Measurements from ENCODE around the gene MAN1C1.

Gene MAN1C1

GRCh38 chr1:25757151-25757845 lies 140.7 kb downstream of the MAN1C1 start:
- no peak overlapping the region for H3K4me3 ChIP-seq (ENCODE audit: insufficient read depth, low read depth, low read length, poor library complexity, severe bottlenecking)
- DNase-seq = no peak
- H3K27me3 ChIP-seq (replicated peaks; ENCODE audit: control insufficient read depth, insufficient read depth, low read length, poor library complexity, severe bottlenecking) = no peaks in the 10 kb centered on the region
- H3K4me1 ChIP-seq (ENCODE audit: control insufficient read depth, insufficient read depth, low read length, poor library complexity, severe bottlenecking) = peaks cover 3% of the 10 kb centered on the region
- no peaks in the 10 kb centered on the region for H3K9me3 ChIP-seq (ENCODE audit: control insufficient read depth, low read length)
- no peak overlapping the region for H3K27ac ChIP-seq (ENCODE audit: insufficient read depth, low read length, poor library complexity, severe bottlenecking)
- H3K36me3 ChIP-seq (ENCODE audit: control insufficient read depth, insufficient read depth, low read length) = peaks cover 16% of the 10 kb centered on the region

DNA sequence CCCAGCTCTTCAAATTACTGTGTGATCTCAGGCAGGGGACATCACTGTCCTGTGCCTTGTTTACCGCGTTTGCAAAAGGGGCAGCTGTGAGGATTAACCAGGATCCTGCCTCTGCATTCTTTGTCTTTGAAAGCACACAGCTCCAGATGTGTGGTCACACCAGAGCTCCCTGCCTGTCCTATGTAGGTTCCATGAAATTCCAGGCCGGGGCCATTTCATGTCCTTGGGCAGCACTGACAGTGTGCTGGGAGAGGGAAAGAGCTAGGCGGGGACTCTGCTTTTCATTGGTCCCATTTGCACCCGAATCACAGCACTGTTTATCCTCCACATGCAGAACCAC lies 141.2 kb downstream of the MAN1C1 start:
- H3K27ac ChIP-seq (ENCODE audit: insufficient read depth, low read length, poor library complexity, severe bottlenecking) = no peak overlapping the region
- H3K4me3 ChIP-seq (ENCODE audit: insufficient read depth, low read depth, low read length, poor library complexity, severe bottlenecking) = no peak overlapping the region
- DNase-seq = no peak
- H3K27me3 ChIP-seq (replicated peaks; ENCODE audit: control insufficient read depth, insufficient read depth, low read length, poor library complexity, severe bottlenecking) = no peaks in the 10 kb centered on the region
- H3K4me1 ChIP-seq (ENCODE audit: control insufficient read depth, insufficient read depth, low read length, poor library complexity, severe bottlenecking) = peaks cover 3% of the 10 kb centered on the region
- H3K36me3 ChIP-seq (ENCODE audit: control insufficient read depth, insufficient read depth, low read length) = peaks cover 12% of the 10 kb centered on the region
- H3K9me3 ChIP-seq (ENCODE audit: control insufficient read depth, low read length) = no peaks in the 10 kb centered on the region

- H3K27me3 ChIP-seq (replicated peaks; ENCODE audit: control insufficient read depth, insufficient read depth, low read length, poor library complexity, severe bottlenecking) = no peaks in the 10 kb centered on the region
- no peak for DNase-seq
- peaks cover 3% of the 10 kb centered on the region for H3K4me1 ChIP-seq (ENCODE audit: control insufficient read depth, insufficient read depth, low read length, poor library complexity, severe bottlenecking)
- H3K4me3 ChIP-seq (ENCODE audit: insufficient read depth, low read depth, low read length, poor library complexity, severe bottlenecking) = no peak overlapping the region
- H3K9me3 ChIP-seq (ENCODE audit: control insufficient read depth, low read length) = no peaks in the 10 kb centered on the region
- H3K36me3 ChIP-seq (ENCODE audit: control insufficient read depth, insufficient read depth, low read length) = peaks cover 8% of the 10 kb centered on the region
- H3K27ac ChIP-seq (ENCODE audit: insufficient read depth, low read length, poor library complexity, severe bottlenecking) = no peak overlapping the region
These were observed 142.0 kb downstream of the MAN1C1 start for GRCh38 chr1:25758466-25759070.

DNA sequence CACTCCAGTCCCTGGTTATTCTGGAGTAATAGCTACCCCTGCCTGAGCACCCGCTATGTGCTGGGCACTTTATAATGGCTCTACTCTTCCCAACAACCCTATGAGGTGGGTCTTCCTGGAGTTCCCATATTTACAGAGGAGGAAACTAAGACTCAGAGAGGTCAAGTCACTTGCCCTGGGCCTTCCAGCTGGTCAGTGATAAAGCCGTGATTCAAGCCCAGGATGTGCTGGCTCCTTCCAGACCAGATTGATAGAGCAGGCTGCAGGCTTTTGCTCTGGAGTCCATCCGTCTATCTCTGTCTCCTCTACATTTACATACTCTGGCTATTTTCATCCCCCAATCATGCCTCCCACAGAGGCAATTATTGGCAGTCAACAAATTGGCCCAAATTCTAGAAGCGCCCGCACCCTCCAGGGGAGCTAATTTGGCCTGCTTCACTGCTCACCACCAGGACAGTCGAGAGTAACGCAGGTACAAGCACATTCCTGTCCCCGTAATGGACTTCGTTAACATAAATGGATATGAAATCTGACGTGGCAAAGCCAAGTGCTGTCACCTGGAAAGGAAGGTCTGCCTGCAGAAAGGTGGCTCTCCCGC lies 143.6 kb downstream of the MAN1C1 start:
- no peak for DNase-seq
- Histone ChIP-seq H3K27me3 (replicated peaks; ENCODE audit: control insufficient read depth, insufficient read depth, low read length, poor library complexity, severe bottlenecking) (no peaks in the 10 kb centered on the region), H3K27ac (ENCODE audit: insufficient read depth, low read length, poor library complexity, severe bottlenecking) (no peak overlapping the region)

DNA sequence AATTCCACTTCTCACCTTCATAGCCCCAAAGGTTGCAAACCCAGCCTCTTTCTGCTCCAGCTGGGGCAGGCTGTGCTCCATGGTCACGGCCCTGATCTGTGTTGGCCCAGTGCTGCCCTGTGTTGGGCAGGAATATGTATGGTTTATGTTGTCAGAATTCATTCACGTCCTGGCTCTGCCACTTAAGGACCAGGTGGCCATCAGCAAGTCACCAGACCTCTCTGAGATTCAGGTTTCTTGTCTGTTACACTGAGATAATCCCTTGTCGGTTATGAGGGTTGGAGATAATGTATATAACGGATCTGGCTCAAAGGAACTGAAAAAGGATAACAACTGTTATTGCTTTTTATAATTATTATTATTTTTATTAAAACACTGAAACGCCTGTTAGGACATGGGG lies 144.3 kb downstream of the MAN1C1 start:
- no peaks in the 10 kb centered on the region for H3K9me3 ChIP-seq (ENCODE audit: control insufficient read depth, low read length)
- H3K27ac ChIP-seq (ENCODE audit: insufficient read depth, low read length, poor library complexity, severe bottlenecking) = no peak overlapping the region
- peaks cover 12% of the 10 kb centered on the region for H3K36me3 ChIP-seq (ENCODE audit: control insufficient read depth, insufficient read depth, low read length)
- DNase-seq = no peak
- no peaks in the 10 kb centered on the region for H3K27me3 ChIP-seq (replicated peaks; ENCODE audit: control insufficient read depth, insufficient read depth, low read length, poor library complexity, severe bottlenecking)
- no peak overlapping the region for H3K4me3 ChIP-seq (ENCODE audit: insufficient read depth, low read depth, low read length, poor library complexity, severe bottlenecking)
- peaks cover 3% of the 10 kb centered on the region for H3K4me1 ChIP-seq (ENCODE audit: control insufficient read depth, insufficient read depth, low read length, poor library complexity, severe bottlenecking)

More for the DNA sequence above, 143.6 kb downstream of the MAN1C1 start:
- no peaks in the 10 kb centered on the region for H3K9me3 ChIP-seq (ENCODE audit: control insufficient read depth, low read length)
- peaks cover 6% of the 10 kb centered on the region for H3K36me3 ChIP-seq (ENCODE audit: control insufficient read depth, insufficient read depth, low read length)
- peaks cover 3% of the 10 kb centered on the region for H3K4me1 ChIP-seq (ENCODE audit: control insufficient read depth, insufficient read depth, low read length, poor library complexity, severe bottlenecking)
- no peak overlapping the region for H3K4me3 ChIP-seq (ENCODE audit: insufficient read depth, low read depth, low read length, poor library complexity, severe bottlenecking)

GRCh38 chr1:25763493-25763892 lies 146.9 kb downstream of the MAN1C1 start:
- Histone ChIP-seq H3K27me3 (replicated peaks; ENCODE audit: control insufficient read depth, insufficient read depth, low read length, poor library complexity, severe bottlenecking) (no peaks in the 10 kb centered on the region), H3K27ac (ENCODE audit: insufficient read depth, low read length, poor library complexity, severe bottlenecking) (no peak overlapping the region), H3K36me3 (ENCODE audit: control insufficient read depth, insufficient read depth, low read length) (peaks cover 12% of the 10 kb centered on the region), H3K4me3 (ENCODE audit: insufficient read depth, low read depth, low read length, poor library complexity, severe bottlenecking) (no peak overlapping the region), H3K9me3 (ENCODE audit: control insufficient read depth, low read length) (no peaks in the 10 kb centered on the region), H3K4me1 (ENCODE audit: control insufficient read depth, insufficient read depth, low read length, poor library complexity, severe bottlenecking) (no peaks in the 10 kb centered on the region)
- no peak for DNase-seq

GRCh38 chr1:25765136-25765922 lies 148.7 kb downstream of the MAN1C1 start:
- Histone ChIP-seq H3K27ac (ENCODE audit: insufficient read depth, low read length, poor library complexity, severe bottlenecking) (no peak overlapping the region), H3K9me3 (ENCODE audit: control insufficient read depth, low read length) (no peaks in the 10 kb centered on the region), H3K4me3 (ENCODE audit: insufficient read depth, low read depth, low read length, poor library complexity, severe bottlenecking) (no peak overlapping the region), H3K27me3 (replicated peaks; ENCODE audit: control insufficient read depth, insufficient read depth, low read length, poor library complexity, severe bottlenecking) (no peaks in the 10 kb centered on the region), H3K4me1 (ENCODE audit: control insufficient read depth, insufficient read depth, low read length, poor library complexity, severe bottlenecking) (no peaks in the 10 kb centered on the region), H3K36me3 (ENCODE audit: control insufficient read depth, insufficient read depth, low read length) (peaks cover 12% of the 10 kb centered on the region)
- no peak for DNase-seq

- Histone ChIP-seq H3K4me1 (ENCODE audit: control insufficient read depth, insufficient read depth, low read length, poor library complexity, severe bottlenecking) (no peaks in the 10 kb centered on the region), H3K9me3 (ENCODE audit: control insufficient read depth, low read length) (no peaks in the 10 kb centered on the region), H3K36me3 (ENCODE audit: control insufficient read depth, insufficient read depth, low read length) (peaks cover 12% of the 10 kb centered on the region), H3K27ac (ENCODE audit: insufficient read depth, low read length, poor library complexity, severe bottlenecking) (no peak overlapping the region), H3K27me3 (replicated peaks; ENCODE audit: control insufficient read depth, insufficient read depth, low read length, poor library complexity, severe bottlenecking) (no peaks in the 10 kb centered on the region), H3K4me3 (ENCODE audit: insufficient read depth, low read depth, low read length, poor library complexity, severe bottlenecking) (no peak overlapping the region)
- DNase-seq = no peak
These were observed 149.5 kb downstream of the MAN1C1 start for GRCh38 chr1:25765923-25766589.

GRCh38 chr1:25766721-25767436 lies 150.3 kb downstream of the MAN1C1 start:
- Histone ChIP-seq H3K27me3 (replicated peaks; ENCODE audit: control insufficient read depth, insufficient read depth, low read length, poor library complexity, severe bottlenecking) (no peaks in the 10 kb centered on the region), H3K9me3 (ENCODE audit: control insufficient read depth, low read length) (no peaks in the 10 kb centered on the region), H3K36me3 (ENCODE audit: control insufficient read depth, insufficient read depth, low read length) (peaks cover 12% of the 10 kb centered on the region), H3K4me3 (ENCODE audit: insufficient read depth, low read depth, low read length, poor library complexity, severe bottlenecking) (no peak overlapping the region), H3K4me1 (ENCODE audit: control insufficient read depth, insufficient read depth, low read length, poor library complexity, severe bottlenecking) (peaks cover 7% of the 10 kb centered on the region), H3K27ac (ENCODE audit: insufficient read depth, low read length, poor library complexity, severe bottlenecking) (no peak overlapping the region)
- no peak for DNase-seq

Data from effector memory CD4-positive, alpha-beta T cell (primary cell).